Activated CD4-positive, alpha-beta T cell treated with anti-CD3 and anti-CD28 coated beads, Interleukin-2, amount 10 ng/mL, durations not matched to agents 7 days and 5 days (primary cell): Measurements from ENCODE around the gene GALNT2. TPM values are rescaled to one million over a fixed set of nuclear protein-coding genes. Genes with fewer than 3 reads are reported as not detected.

Experiments
- CTCF ChIA-PET: fragments of 350-600 bp; sonication (Branson Sonifier 250); formaldehyde crosslinking; loops from one replicate; lab custom pipeline; 2021; ENCODE audit warnings: antibody characterized with exemption; lab: Charles Lee
- POLR2A ChIA-PET: fragments of 350-600 bp; sonication (Branson Sonifier 250); formaldehyde crosslinking; loops from one replicate; lab custom pipeline; 2021; ENCODE audit warnings: antibody characterized with exemption; lab: Charles Lee
- DNase-seq: peaks from one replicate; pipeline ENCODE4 v3.0.0-alpha.2; 2020
- H3K27ac Mint-ChIP-seq: one replicate; pipeline ENCODE4 v1.8.0; 2021; ENCODE audit warnings: mild to moderate bottlenecking, moderate library complexity, mixed read lengths
- H3K27me3 Mint-ChIP-seq: one replicate; pipeline ENCODE4 v1.8.0; 2021; ENCODE audit warnings: mixed read lengths
- H3K36me3 Mint-ChIP-seq: one replicate; pipeline ENCODE4 v1.8.0; 2021; ENCODE audit warnings: low read depth, mixed read lengths
- H3K4me1 Mint-ChIP-seq: one replicate; pipeline ENCODE4 v1.8.0; 2021; ENCODE audit warnings: mixed read lengths
- H3K4me3 Mint-ChIP-seq: one replicate; pipeline ENCODE4 v1.8.0; 2021; ENCODE audit warnings: mild to moderate bottlenecking, moderate library complexity, mixed read lengths
- H3K9me3 Mint-ChIP-seq: one replicate; pipeline ENCODE4 v1.8.0; 2021; ENCODE audit warnings: mixed read lengths
- total RNA-seq, 2 experiments: library from RNA; stranded (reverse); gene quantifications; one replicate each; pipeline ENCODE4 v1.2.3, GENCODE V29; 2021

Gene GALNT2
- total RNA-seq, 2 experiments from 2014 or later = 22.7 to 28.4 TPM

DNA sequence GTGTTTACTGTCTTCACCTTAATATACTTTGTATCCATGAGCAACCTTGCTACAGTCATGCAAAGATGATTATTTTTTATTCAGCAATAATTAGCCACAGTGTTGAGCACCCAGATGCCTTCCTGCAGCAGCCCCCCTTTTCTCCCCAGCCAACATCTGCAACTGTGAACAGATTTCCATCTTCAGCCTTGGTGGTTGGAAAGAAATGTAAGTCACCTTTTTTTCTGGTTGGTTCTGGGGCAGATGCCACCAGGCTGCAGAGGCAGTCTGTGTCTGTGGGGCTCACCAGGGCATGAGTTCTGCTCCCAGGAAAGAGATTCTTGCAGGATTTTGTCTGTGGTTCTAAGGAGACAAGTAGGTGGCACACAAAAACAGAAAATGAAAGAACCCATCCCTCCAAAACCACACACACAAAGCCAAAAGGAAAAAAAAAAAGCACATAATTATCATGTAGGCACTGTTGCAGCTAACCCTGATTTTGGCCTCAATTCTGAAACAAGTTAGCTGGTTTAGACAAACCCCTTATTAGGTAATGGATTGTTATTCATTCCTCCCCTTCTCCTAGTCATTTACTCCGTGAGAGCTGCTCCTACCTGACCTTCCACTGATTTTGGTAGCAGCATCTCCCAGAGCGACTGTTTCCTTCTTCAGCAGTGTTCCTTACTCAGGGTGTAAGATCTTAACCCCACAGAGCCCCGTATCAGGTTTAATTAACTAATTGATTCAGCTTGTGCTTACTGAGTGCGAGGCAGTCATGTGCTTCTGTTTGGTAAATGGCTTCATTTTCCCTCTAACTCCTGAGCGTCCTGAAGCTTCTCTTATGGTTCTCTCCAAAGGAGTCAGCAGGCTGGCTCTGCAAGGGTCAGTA lies 36.5 kb downstream of the GALNT2 start:
- Mint-ChIP-seq H3K27me3 (no peaks in the 10 kb centered on the region), H3K4me3 (peak overlapping the region; percentile 24), H3K36me3 (no peaks in the 10 kb centered on the region), H3K4me1 (peaks cover 68% of the 10 kb centered on the region), H3K27ac (peak overlapping the region; percentile 75), H3K9me3 (no peaks in the 10 kb centered on the region)
- ChIA-PET POLR2A (interaction anchor here (0.6 kb wide), 1 partner anchor 73 kb away, joined by 5 read pairs; no protein-coding TSS in a partner anchor), CTCF (interaction anchor here (1.0 to 2.4 kb wide), 10 partner anchors 10 to 96 kb away, joined by 3 to 8 read pairs (median 4); no protein-coding TSS in a partner anchor)
- DNase-seq = no peak

DNA sequence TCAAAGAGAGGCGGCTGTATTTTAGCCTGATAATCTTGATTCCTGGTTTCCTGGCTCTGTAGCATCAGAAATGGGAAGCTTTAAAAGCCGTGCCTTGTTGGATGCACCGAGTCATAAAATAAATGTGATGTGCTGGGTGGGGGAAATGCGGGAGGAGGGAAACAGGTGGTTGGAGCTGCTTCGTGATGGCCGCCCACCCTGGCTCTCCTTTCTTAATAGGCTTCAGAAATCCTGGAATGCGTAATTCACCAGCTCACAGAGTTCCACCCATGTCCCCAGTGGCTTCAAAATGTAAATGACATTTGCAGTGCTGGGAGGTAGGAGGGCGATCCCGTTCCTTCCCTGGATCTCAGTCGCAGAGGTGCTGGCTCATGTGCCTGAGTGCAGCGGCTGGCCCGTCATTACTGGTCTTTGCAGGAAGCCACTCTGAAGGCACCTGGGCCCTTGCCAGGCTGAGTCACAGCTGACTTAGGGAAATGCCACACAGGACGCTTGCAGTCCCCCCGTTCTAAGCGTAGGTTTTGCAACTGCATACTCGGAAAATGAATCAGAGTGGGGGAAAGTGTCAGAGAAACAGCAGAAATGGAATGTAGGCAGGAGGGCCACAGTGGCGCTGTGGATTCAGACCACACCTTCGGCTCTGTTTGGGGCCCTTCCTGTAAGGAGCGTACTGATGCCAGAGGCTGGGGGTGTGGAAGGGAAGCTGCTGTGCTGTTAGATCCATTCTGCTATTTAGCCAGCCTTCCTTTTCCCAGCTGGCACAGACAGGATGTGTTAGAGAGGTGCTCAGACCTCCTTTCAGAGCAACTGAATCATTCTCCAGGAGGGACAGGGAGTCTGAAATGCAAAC lies 37.6 kb downstream of the GALNT2 start:
- DNase-seq = peak; percentile 57
- Mint-ChIP-seq H3K27ac (peak overlapping the region; percentile 75), H3K36me3 (no peaks in the 10 kb centered on the region), H3K27me3 (no peaks in the 10 kb centered on the region), H3K4me1 (peaks cover 79% of the 10 kb centered on the region), H3K9me3 (no peaks in the 10 kb centered on the region), H3K4me3 (no peak overlapping the region)
- POLR2A ChIA-PET = interaction anchor here (0.6 kb wide), 1 partner anchor 74 kb away, joined by 5 read pairs; no protein-coding TSS in a partner anchor
- CTCF ChIA-PET = interaction anchor here (1.0 to 2.4 kb wide), 8 partner anchors 9 to 95 kb away, joined by 3 to 8 read pairs (median 4); no protein-coding TSS in a partner anchor

GRCh38 chr1:230105245-230105753 lies 38.3 kb downstream of the GALNT2 start:
- H3K27ac Mint-ChIP-seq = peak overlapping the region; percentile 75
- peak overlapping the region; percentile 9 for H3K4me3 Mint-ChIP-seq
- no peak for DNase-seq
- POLR2A ChIA-PET = no interaction called here
- H3K9me3 Mint-ChIP-seq = no peaks in the 10 kb centered on the region
- H3K36me3 Mint-ChIP-seq = no peaks in the 10 kb centered on the region
- H3K27me3 Mint-ChIP-seq = no peaks in the 10 kb centered on the region
- CTCF ChIA-PET = interaction anchor here (1.5 to 2.4 kb wide), 5 partner anchors 8 to 71 kb away, joined by 3 to 8 read pairs (median 6); no protein-coding TSS in a partner anchor
- H3K4me1 Mint-ChIP-seq = peaks cover 86% of the 10 kb centered on the region

GRCh38 chr1:230105754-230106625 lies 39.0 kb downstream of the GALNT2 start:
- POLR2A ChIA-PET = no interaction called here
- Mint-ChIP-seq H3K27ac (peak overlapping the region; percentile 75), H3K9me3 (no peaks in the 10 kb centered on the region), H3K27me3 (no peaks in the 10 kb centered on the region), H3K4me1 (peaks cover 93% of the 10 kb centered on the region), H3K36me3 (no peaks in the 10 kb centered on the region), H3K4me3 (peak overlapping the region; percentile 9)
- no peak for DNase-seq
- CTCF ChIA-PET = interaction anchor here (1.8 to 2.4 kb wide), 3 partner anchors 7 to 23 kb away, joined by 4 to 8 read pairs (median 8); no protein-coding TSS in a partner anchor

GRCh38 chr1:230107941-230108340 lies 40.9 kb downstream of the GALNT2 start:
- peaks cover 3% of the 10 kb centered on the region for H3K36me3 Mint-ChIP-seq
- ChIA-PET POLR2A (interaction anchor here (1.1 kb wide), 1 partner anchor 15 kb away, joined by 3 read pairs; no protein-coding TSS in a partner anchor), CTCF (interaction anchor here (0.8 to 1.7 kb wide), 3 partner anchors 9 to 117 kb away, joined by 3 read pairs; no protein-coding TSS in a partner anchor)
- H3K4me1 Mint-ChIP-seq = peaks cover 98% of the 10 kb centered on the region
- H3K4me3 Mint-ChIP-seq = no peak overlapping the region
- no peaks in the 10 kb centered on the region for H3K9me3 Mint-ChIP-seq
- H3K27me3 Mint-ChIP-seq = no peaks in the 10 kb centered on the region
- no peak for DNase-seq
- H3K27ac Mint-ChIP-seq = peak overlapping the region; percentile 65

- DNase-seq = no peak
- H3K27ac Mint-ChIP-seq = peak overlapping the region; percentile 51
Measured at GRCh38 chr1:230108580-230108979, 41.5 kb downstream of the GALNT2 start.

DNA sequence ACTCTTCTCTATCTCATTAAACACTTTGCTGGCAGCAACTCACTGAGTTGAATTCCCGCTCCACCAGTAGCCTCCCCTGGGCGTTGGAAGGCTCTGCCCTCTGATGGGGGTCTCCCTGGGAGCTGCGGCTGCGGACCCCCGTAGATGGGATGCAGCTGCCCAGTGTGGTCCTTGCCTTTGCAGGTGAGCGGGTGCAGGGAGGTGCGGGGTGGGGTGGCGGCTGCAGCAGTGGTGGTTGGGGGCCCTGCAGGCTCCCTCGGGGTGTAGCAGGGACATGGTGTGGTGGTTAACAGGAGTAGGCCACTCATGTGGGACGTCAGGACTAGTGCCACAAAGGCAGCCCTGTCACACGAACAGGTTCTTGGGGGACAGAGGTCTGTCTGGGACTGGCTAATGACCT lies 42.0 kb downstream of the GALNT2 start:
- CTCF ChIA-PET = interaction anchor here (0.9 to 1.7 kb wide), 4 partner anchors 9 to 118 kb away, joined by 3 to 5 read pairs (median 4); no protein-coding TSS in a partner anchor
- Mint-ChIP-seq H3K9me3 (no peaks in the 10 kb centered on the region), H3K27ac (peak overlapping the region; percentile 77), H3K27me3 (no peaks in the 10 kb centered on the region), H3K4me1 (peaks cover 92% of the 10 kb centered on the region), H3K4me3 (no peak overlapping the region), H3K36me3 (peaks cover 4% of the 10 kb centered on the region)
- no peak for DNase-seq
- POLR2A ChIA-PET = interaction anchor here (0.6 kb wide), 1 partner anchor 15 kb away, joined by 3 read pairs; no protein-coding TSS in a partner anchor

More at GRCh38 chr1:230108580-230108979, 41.5 kb downstream of the GALNT2 start:
- no peaks in the 10 kb centered on the region for H3K27me3 Mint-ChIP-seq
- ChIA-PET POLR2A (interaction anchor here (1.1 kb wide), 1 partner anchor 15 kb away, joined by 3 read pairs; no protein-coding TSS in a partner anchor), CTCF (interaction anchor here (0.8 to 1.7 kb wide), 4 partner anchors 9 to 118 kb away, joined by 3 to 4 read pairs (median 3); no protein-coding TSS in a partner anchor)
- H3K9me3 Mint-ChIP-seq = no peaks in the 10 kb centered on the region
- H3K4me3 Mint-ChIP-seq = no peak overlapping the region
- H3K4me1 Mint-ChIP-seq = peaks cover 96% of the 10 kb centered on the region
- H3K36me3 Mint-ChIP-seq = peaks cover 3% of the 10 kb centered on the region

GRCh38 chr1:230109895-230110667 lies 43.0 kb downstream of the GALNT2 start:
- Mint-ChIP-seq H3K9me3 (no peaks in the 10 kb centered on the region), H3K4me3 (no peak overlapping the region), H3K27me3 (no peaks in the 10 kb centered on the region), H3K27ac (peak overlapping the region; percentile 77), H3K4me1 (peaks cover 84% of the 10 kb centered on the region), H3K36me3 (peaks cover 9% of the 10 kb centered on the region)
- peak; percentile 80 for DNase-seq
- ChIA-PET POLR2A (no interaction called here), CTCF (interaction anchor here (0.6 to 1.5 kb wide), 7 partner anchors 8 to 123 kb away, joined by 3 to 6 read pairs (median 4); no protein-coding TSS in a partner anchor)

DNA sequence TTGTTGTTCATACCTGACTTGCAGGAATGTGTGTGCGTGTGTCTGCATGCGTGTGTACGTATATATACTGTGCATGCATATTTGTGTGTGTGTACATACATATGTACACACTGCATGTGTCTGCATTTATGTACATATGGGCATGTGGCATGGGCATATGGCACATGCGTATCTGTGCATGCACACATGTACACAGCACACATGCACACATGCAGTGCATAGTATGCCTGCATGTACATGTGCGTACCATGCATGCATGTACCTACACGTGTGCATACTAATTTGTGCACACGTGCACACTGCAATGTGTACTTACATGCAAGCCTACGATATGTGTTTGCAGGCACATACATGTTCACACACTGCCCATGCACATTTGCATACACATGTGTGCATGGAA lies 43.9 kb downstream of the GALNT2 start:
- Mint-ChIP-seq H3K36me3 (peaks cover 12% of the 10 kb centered on the region), H3K27ac (peak overlapping the region; percentile 77), H3K4me1 (peaks cover 78% of the 10 kb centered on the region), H3K27me3 (no peaks in the 10 kb centered on the region), H3K4me3 (no peak overlapping the region), H3K9me3 (no peaks in the 10 kb centered on the region)
- DNase-seq = no peak
- ChIA-PET POLR2A (no interaction called here), CTCF (interaction anchor here (0.6 to 1.4 kb wide), 4 partner anchors 9 to 468 kb away, joined by 3 to 6 read pairs (median 4); no protein-coding TSS in a partner anchor)

GRCh38 chr1:230112131-230112701 lies 45.2 kb downstream of the GALNT2 start:
- Mint-ChIP-seq H3K9me3 (no peaks in the 10 kb centered on the region), H3K27me3 (no peaks in the 10 kb centered on the region), H3K36me3 (peaks cover 12% of the 10 kb centered on the region), H3K27ac (peak overlapping the region; percentile 15), H3K4me3 (no peak overlapping the region), H3K4me1 (peaks cover 73% of the 10 kb centered on the region)
- CTCF ChIA-PET = interaction anchor here (0.9 to 1.9 kb wide), 3 partner anchors 10 to 32 kb away, joined by 3 to 5 read pairs (median 4); no protein-coding TSS in a partner anchor
- no peak for DNase-seq
- POLR2A ChIA-PET = no interaction called here
